Body of pancreas (tissue), 4 donors: ENCODE measurements around the gene MAPK6. TPM values are rescaled to one million over a fixed set of nuclear protein-coding genes. Genes with fewer than 3 reads are reported as not detected.
A peak's percentile ranks its signal among the peaks of the same experiment; 100 is the strongest.

Experiments
- ATAC-seq: fragments of 150-250 bp; one replicate; pipeline ENCODE4 v1.9.1; 2016
- DNase-seq, 4 donors: peaks; one replicate each; pipeline ENCODE4 v3.0.0-alpha.2; 2019
- H3K27ac ChIP-seq, 4 donors: fragments of 200-600 bp; sonication (generic); 1 replicate in 3 of 4; 2 replicates in 1 of 4; pipeline versions ENCODE4 v1.5.1 to v1.6.1; 2016 to 2019; ENCODE audit warnings: mild to moderate bottlenecking in 1 of 4, mixed read lengths in 1 of 4, moderate library complexity in 1 of 4
- H3K27me3 ChIP-seq, 2 donors: fragments of 200-600 bp; sonication (generic); one replicate each; pipeline ENCODE4 v1.6.0; 2016; ENCODE audit warnings: mild to moderate bottlenecking in 1 of 2
- H3K36me3 ChIP-seq, 2 donors: fragments of 200-600 bp; sonication (generic); replicated peaks in 1 of 2; 2 replicates each; pipeline ENCODE4 v1.5.1; 2016; ENCODE audit warnings: low read depth in 2 of 2; ENCODE audit not compliant: insufficient read depth in 1 of 2
- H3K4me1 ChIP-seq: fragments of 200-600 bp; sonication (generic); one replicate; pipeline ENCODE4 v1.6.0; 2016
- H3K4me3 ChIP-seq, 2 donors: fragments of 200-600 bp; sonication (generic); 1 replicate in 1 of 2; 2 replicates in 1 of 2; pipeline ENCODE4 v1.5.1; 2016 to 2019
- H3K9me3 ChIP-seq, 3 donors: fragments of 200-600 bp; sonication (generic); 1 replicate in 2 of 3; 2 replicates in 1 of 3; pipeline ENCODE4 v1.5.1; 2016
- CTCF ChIP-seq, 7 experiments: fragments of 450-650 bp in 4 of 7; fragments of 200-600 bp in 3 of 7; sonication (generic) in 3 of 7; IDR thresholded peaks; one replicate each; pipeline ENCODE4 v1.5.1; 2016 to 2019; ENCODE audit warnings: antibody characterized with exemption in 7 of 7
- POLR2A ChIP-seq, 3 donors: fragments of 450-650 bp; IDR thresholded peaks; one replicate each; pipeline ENCODE4 v1.6.1; 2016; ENCODE audit warnings: antibody characterized with exemption in 3 of 3, mild to moderate bottlenecking in 2 of 3
- WGBS, 2 donors: methylation state at CpG; one replicate each; pipeline ENCODE4 v1.1.5; 2017; 5-methylcytosine and 5-hydroxymethylcytosine counted together
- intact Hi-C: fragments of 100-400 bp; cut with DNase I; formaldehyde crosslinking; loops from one replicate; pipeline ENCODE4 v1.15.1; 2023
- total RNA-seq, 2 donors: library from RNA; depleted of rRNA; stranded (reverse); fragments of >200 nt; gene quantifications; one replicate each; pipeline ENCODE4 v1.1.0, GENCODE V29; 2016

MAPK6 gene
- total RNA-seq, 2 donors from 2014 or later: 7.3 to 25.4 TPM

DNA sequence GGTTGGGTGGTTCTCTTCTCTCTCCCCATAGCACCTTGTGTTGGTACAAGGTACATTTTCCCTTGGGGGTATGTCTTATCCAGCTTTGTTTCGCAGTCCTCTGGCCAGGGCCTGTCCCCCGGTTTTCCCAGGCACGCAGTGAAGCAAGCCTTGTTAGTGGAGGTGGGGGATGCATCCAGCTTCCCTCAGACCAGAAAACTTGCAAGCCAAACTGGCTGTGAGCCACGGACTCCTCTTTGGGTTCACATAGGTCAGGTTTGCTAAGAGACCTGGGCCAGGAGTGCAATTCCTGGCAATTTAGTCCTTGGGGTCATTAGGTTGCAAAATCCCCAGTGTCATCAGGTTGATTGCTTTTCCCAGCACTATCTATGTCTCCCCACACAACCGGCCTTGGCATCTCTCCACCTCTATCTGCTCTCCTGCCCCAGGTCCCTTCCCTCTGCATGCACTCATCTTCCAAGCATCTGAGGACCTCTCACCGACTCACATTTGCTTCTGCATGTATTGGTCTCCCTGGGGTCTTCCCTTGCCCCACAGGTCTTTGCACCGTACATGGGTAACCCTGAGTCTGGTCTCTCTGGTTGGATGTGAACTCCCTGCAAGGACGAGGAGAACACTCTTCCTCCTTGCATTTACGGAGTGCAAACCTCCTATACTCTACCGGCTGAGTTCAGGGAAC is 59.3 kb downstream of the MAPK6 start:
- intact Hi-C loops: no loop called here
- no peak overlapping the region for H3K27ac ChIP-seq
- DNase-seq (no peak), ATAC-seq (no peak)
- peaks cover 9% of the 10 kb centered on the region for H3K4me1 ChIP-seq
- H3K4me3 ChIP-seq: no peak overlapping the region
- 67 to 70% methylated on average over 9 to 10 of the region's 10 CpGs for WGBS, 2 donors
- H3K36me3 ChIP-seq: no peaks in the 10 kb centered on the region
- TF ChIP-seq CTCF (IDR thresholded peaks at IDR 0.05) (no peak), POLR2A (IDR thresholded peaks at IDR 0.05) (no peak)
- no peaks in the 10 kb centered on the region for H3K9me3 ChIP-seq
- no peaks in the 10 kb centered on the region for H3K27me3 ChIP-seq

GRCh38 chr15:52078876-52079700 is 60.1 kb downstream of the MAPK6 start:
- TF ChIP-seq CTCF (IDR thresholded peaks at IDR 0.05) (peak; percentile 44 to 79 (median 74)), POLR2A (IDR thresholded peaks at IDR 0.05) (no peak)

DNA sequence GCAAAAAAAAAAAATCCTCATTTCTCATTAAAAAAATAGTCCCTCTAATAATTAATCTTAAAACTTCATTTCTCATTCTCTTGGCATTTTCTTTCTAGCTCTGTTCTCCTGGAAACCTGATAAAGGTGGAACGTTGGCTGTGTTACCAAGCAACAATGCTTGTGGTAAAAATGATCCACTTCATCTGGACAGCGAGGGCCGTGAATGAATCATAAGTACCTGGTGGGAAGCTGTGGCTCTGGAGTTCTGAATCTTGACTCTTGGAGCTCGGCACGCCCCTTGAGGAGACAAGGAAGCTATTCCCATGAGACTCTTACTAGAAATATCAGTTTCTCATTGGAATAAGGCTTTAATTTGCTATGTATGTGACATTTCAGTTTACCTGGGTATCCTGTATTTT is 61.0 kb downstream of the MAPK6 start:
- DNase-seq (no peak), ATAC-seq (no peak)
- intact Hi-C loops: no loop called here
- Histone ChIP-seq H3K4me1 (peaks cover 9% of the 10 kb centered on the region), H3K27ac (no peak overlapping the region), H3K36me3 (no peaks in the 10 kb centered on the region), H3K9me3 (no peaks in the 10 kb centered on the region), H3K27me3 (no peaks in the 10 kb centered on the region), H3K4me3 (no peak overlapping the region)
- no peak for TF ChIP-seq POLR2A (IDR thresholded peaks at IDR 0.05)
- WGBS, 2 donors: 57 to 72% methylated on average over 5 of the region's 5 CpGs

More at GRCh38 chr15:52078876-52079700, 60.1 kb downstream of the MAPK6 start:
- Histone ChIP-seq H3K27me3 (no peaks in the 10 kb centered on the region), H3K9me3 (no peaks in the 10 kb centered on the region), H3K27ac (no peak overlapping the region), H3K36me3 (no peaks in the 10 kb centered on the region), H3K4me3 (no peak overlapping the region), H3K4me1 (peaks cover 9% of the 10 kb centered on the region)
- 34 to 35% methylated on average over 12 to 13 of the region's 13 CpGs for WGBS, 2 donors
- peak; percentile 80 to 89 (median 83) for DNase-seq
- intact Hi-C loops: no loop called here
- peak; percentile 77 for ATAC-seq

DNA sequence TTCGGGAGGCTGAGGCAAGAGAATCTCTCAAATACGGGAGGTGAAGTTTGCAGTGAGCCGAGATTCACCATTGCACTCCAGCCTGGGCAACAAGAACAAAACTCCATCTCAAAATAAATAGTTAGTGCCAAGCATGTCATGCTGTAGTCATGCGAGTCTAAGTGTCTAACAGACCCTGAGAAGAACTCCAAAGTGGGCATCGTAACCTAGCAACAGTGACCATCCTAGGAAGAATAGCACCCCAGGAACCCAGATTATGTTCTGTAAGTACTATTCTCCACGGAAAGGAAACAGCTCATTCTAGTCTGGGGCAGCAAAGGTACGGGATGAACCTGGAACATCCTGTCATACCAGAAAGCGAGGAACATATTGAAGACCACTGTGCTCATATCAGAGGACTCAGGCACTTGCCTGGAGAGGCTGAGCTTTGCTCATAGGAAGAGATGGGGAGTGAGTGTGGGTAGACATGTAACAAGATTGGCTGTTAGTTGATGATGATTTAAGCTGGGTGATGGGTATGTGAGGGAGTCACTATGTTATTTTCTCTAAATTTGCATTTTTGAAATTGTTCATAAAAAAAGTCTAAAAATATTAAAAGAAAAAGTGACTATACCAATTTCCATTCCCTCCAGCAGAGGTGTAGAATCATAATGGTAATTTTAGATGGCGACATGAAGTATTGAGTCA is 61.8 kb downstream of the MAPK6 start:
- H3K4me1 ChIP-seq: peaks cover 9% of the 10 kb centered on the region
- H3K9me3 ChIP-seq: no peaks in the 10 kb centered on the region
- no peak for DNase-seq
- H3K36me3 ChIP-seq: no peaks in the 10 kb centered on the region
- WGBS, 2 donors: 83 to 88% methylated on average over 9 of the region's 9 CpGs
- ATAC-seq: no peak
- intact Hi-C loops: no loop called here
- no peak overlapping the region for H3K4me3 ChIP-seq
- no peak overlapping the region for H3K27ac ChIP-seq
- TF ChIP-seq POLR2A (IDR thresholded peaks at IDR 0.05): no peak
- no peak for TF ChIP-seq CTCF (IDR thresholded peaks at IDR 0.05)
- H3K27me3 ChIP-seq: no peaks in the 10 kb centered on the region
